CD4-positive, alpha-beta T cell treated with Interleukin-1 beta for 1 hour (primary cell): Measurements from ENCODE around the gene PARD3B.

Experiments
- DNase-seq, 2 donors: peaks; one replicate each; pipeline ENCODE4 v3.0.0-alpha.2; 2020 to 2022

PARD3B gene

GRCh38 chr2:205607146-205607545, 1061.9 kb downstream of the PARD3B start:
- DNase-seq, result no peak

- DNase-seq, result no peak
These were observed 1063.8 kb downstream of the PARD3B start for GRCh38 chr2:205609113-205609512.

- no peak for DNase-seq
These were observed 1065.2 kb downstream of the PARD3B start for GRCh38 chr2:205610437-205610836.

- no peak for DNase-seq
These were observed 1067.4 kb downstream of the PARD3B start for GRCh38 chr2:205612636-205613035.

- DNase-seq, result no peak
These were observed 1068.8 kb downstream of the PARD3B start for GRCh38 chr2:205613970-205614559.

- no peak for DNase-seq
These were observed 1069.7 kb downstream of the PARD3B start for GRCh38 chr2:205614965-205615364.

GRCh38 chr2:205617905-205618304, 1072.6 kb downstream of the PARD3B start:
- no peak for DNase-seq

- no peak for DNase-seq
These were observed 1074.3 kb downstream of the PARD3B start for GRCh38 chr2:205619600-205619999.

GRCh38 chr2:205627085-205627484, 1081.8 kb downstream of the PARD3B start:
- no peak for DNase-seq

GRCh38 chr2:205628422-205628821, 1083.1 kb downstream of the PARD3B start:
- no peak for DNase-seq

GRCh38 chr2:205629091-205629776, 1084.0 kb downstream of the PARD3B start:
- no peak for DNase-seq

- DNase-seq, result no peak
These were observed 1088.7 kb downstream of the PARD3B start for GRCh38 chr2:205633994-205634393.

- DNase-seq, result no peak
These were observed 1091.5 kb downstream of the PARD3B start for GRCh38 chr2:205636549-205637319.

GRCh38 chr2:205637320-205637602, 1092.0 kb downstream of the PARD3B start:
- DNase-seq, result no peak

GRCh38 chr2:205637779-205638503, 1092.7 kb downstream of the PARD3B start:
- no peak for DNase-seq

- DNase-seq, result no peak
These were observed 1095.4 kb downstream of the PARD3B start for GRCh38 chr2:205640716-205641115.

- no peak for DNase-seq
These were observed 1097.5 kb downstream of the PARD3B start for GRCh38 chr2:205642599-205643356.

- DNase-seq, result no peak
These were observed 1098.2 kb downstream of the PARD3B start for GRCh38 chr2:205643391-205643885.

- DNase-seq, result no peak
These were observed 1098.7 kb downstream of the PARD3B start for GRCh38 chr2:205644018-205644417.

- DNase-seq, result no peak
These were observed 1101.4 kb downstream of the PARD3B start for GRCh38 chr2:205646680-205647079.

GRCh38 chr2:205650450-205650849, 1105.2 kb downstream of the PARD3B start:
- no peak for DNase-seq

- DNase-seq, result no peak
These were observed 1105.7 kb downstream of the PARD3B start for GRCh38 chr2:205650931-205651330.

- DNase-seq, result no peak
These were observed 1106.4 kb downstream of the PARD3B start for GRCh38 chr2:205651719-205652118.
